Lung microvascular endothelial cell (primary cell): ENCODE measurements around the gene RNF38. TPM values are rescaled to one million over a fixed set of nuclear protein-coding genes. Genes with fewer than 3 reads are reported as not detected.
"Not testable (repeated sequence)": the region's sequence is repeated elsewhere in the genome, so short reads cannot be mapped to it uniquely, and the experiment has no call there.

Experiments
- DNase-seq, 2 donors: peaks; one replicate each; pipeline versions ENCODE4 v3.0.0 to v3.0.0-alpha.2; 2010; ENCODE audit warnings: low read depth in 2 of 2
- total RNA-seq: library from RNA; depleted of rRNA; stranded (reverse); fragments of >200 nt; gene quantifications from 2 replicates; pipeline ENCODE4 v1.2.1, GENCODE V29; 2014

Gene RNF38
- total RNA-seq, 1 donor from 2014 or later: 21.0 TPM

- DNase-seq: peak; percentile 68 to 83
Measured at GRCh38 chr9:36407122-36407723, 7.2 kb upstream of the RNF38 start.

DNA sequence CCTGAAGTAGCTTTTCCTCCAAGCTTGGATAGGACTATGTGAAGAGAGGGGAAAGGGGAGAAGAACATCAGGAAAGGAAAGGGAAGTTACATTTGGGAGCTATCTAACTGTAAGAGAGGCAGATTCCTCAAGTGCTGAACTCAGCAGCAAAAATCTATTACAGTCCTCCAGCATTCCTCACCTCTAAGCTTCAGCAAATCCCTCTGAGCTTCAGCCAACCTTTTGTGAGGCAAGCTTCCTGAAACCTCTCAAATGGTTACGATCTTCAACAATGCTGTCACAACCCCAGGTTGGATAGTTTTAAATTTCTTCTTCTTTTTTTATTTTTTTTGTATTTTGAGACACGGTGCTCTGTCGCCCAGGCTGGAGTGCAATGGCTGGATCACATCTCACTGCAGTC, 2.5 kb upstream of the RNF38 start:
- DNase-seq: peak in 1 of 2 donors; percentile 33

GRCh38 chr9:36401897-36402480, 1.9 kb upstream of the RNF38 start:
- DNase-seq: no peak

- DNase-seq: peak; percentile 81 to 89
Measured at GRCh38 chr9:36401164-36401740, 1.2 kb upstream of the RNF38 start.

DNA sequence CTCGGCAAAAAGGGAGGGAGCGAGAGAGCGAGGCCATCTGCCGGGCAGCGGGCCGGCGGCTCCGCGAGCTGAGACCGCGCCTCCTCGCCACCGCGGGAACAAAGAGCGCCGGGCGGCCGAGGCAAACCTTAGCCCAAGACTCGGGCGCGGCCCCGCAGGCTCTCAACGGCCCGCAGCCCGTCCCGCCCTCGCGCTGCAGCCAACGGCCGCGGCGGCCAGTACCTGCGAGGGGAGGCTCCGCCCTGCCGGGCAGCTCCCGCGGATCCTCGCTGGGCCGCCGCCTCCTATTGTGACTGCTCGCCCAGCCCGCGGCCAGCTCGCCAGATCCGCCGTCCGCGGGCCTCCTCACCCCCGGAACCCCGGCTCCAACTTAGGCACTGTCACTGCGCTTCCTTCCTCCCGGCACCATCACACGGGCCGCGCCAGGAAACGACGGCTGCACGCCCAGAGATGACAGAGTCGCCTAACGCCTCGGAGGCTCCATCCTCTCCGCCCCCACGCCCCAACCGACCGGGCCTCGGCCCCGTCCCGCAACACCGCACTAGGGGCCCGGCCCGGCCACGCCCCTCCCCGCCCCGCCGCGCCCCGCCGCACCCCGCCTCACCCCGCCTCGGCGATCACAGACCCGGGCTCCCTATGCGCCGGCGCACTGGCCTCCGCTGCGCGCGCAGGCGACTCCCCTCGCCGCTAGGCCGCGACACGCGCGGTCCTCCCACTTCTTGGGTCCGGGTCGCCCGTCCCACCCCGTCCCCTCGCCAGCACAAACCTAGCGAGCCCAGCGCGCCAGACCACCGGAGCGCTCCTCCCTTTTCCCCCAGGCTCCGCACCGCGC, 479 bp upstream of the RNF38 start:
- DNase-seq: peak; percentile 87 to 92

DNA sequence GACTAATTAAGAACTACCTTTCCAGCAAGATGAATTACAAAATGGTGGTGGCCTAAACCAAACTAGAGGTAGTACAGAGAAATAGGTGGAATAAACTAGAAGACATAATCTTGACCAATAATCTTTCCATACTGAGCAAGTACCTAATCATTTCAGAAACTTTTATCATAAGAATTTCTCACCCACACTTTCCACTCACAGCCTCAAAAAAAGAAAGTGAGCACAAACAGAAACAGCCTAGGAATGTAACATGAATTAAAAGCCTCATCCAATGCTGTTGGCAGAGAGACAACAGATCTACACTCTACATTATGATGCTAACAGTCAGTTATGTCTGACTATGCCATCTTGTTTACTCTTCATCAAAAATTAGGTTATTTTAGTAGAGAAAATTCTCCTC, 1.3 kb downstream of the RNF38 start:
- peak; percentile 3 to 15 for DNase-seq

DNA sequence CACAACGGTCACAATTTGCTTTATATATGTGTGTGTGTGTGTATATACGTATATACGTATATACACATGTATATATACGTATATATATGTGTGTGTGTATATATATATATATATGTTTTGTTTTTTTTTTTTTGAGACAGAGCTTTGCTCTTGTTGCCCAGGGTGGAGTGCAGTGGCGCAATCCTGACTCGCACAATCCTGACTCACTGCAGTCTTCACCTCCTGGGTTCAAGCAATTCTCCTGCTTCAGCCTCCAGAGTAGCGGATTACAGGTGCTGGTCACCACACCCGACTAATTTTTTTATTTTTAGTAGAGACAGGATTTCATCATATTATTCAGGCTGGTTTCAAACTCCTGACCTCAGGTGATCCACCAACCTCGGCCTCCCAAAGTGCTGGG, 3.1 kb downstream of the RNF38 start:
- DNase-seq: no peak

- DNase-seq: no peak
Measured at GRCh38 chr9:36392489-36392888, 7.6 kb downstream of the RNF38 start.

- DNase-seq: no peak
Measured at GRCh38 chr9:36389590-36389989, 10.5 kb downstream of the RNF38 start.

DNA sequence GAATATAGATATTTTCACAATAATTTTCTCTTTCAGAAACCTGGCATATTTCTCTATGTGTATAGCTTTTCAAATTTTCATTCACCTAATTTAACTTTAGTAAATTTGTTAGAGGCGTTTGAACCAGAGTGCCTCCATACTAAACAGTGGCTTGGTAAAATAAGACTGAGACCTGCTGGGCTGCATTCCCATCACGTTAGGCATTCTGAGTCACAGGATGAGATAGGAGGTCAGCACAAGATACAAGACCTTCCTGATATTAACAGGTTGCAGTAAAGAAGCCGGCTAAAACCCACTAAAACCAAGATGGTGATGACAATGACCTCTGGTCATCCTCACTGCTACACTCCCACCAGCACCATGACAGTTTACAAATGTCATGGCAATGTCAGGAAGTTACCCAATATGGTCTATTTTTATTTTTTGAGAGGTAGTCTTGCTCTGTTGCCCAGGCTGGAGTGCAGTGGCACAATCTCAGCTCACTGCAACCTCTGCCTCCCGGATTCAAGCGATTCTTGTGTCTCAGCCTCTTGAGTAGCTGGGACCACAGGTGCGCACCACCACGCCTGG, 13.6 kb downstream of the RNF38 start:
- not testable (repeated sequence) for DNase-seq

DNA sequence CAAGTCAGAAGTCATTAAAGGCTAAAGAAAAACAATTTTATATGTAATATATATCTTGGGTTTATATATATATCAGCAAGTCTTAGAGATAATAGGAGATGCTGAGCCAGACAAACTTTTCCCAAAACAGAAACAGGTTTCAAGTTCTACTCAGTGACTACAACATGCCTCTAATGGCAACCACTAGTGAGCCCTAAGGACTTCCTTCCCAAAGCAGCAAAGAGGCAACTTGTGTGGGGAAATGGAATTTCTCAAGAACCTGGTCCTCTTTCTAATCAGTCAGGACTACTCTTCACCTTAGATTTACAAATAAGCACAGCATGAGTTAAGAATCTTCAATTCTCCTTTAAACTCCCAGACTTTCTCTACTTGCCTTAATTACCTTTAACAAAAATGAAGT, 17.6 kb downstream of the RNF38 start:
- no peak for DNase-seq

DNA sequence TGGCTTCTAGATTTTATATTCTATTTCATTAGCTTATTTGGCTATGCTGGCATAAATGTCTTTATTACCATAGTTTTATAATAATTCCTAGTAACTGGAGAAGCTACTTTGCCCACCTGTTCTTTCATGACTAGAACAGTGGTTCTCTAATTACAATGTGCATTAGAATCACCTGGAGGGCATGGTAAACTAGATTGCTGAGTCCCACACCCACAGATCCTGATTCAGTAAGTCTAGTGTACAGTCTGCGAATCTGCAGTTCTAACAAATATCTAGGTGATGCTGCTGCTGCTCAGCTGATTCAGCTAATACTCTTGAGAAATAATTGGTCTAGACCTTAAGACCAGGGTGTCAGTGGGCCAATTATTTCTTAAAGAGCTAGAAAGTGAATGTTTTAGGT, 35.5 kb downstream of the RNF38 start:
- DNase-seq: no peak

DNA sequence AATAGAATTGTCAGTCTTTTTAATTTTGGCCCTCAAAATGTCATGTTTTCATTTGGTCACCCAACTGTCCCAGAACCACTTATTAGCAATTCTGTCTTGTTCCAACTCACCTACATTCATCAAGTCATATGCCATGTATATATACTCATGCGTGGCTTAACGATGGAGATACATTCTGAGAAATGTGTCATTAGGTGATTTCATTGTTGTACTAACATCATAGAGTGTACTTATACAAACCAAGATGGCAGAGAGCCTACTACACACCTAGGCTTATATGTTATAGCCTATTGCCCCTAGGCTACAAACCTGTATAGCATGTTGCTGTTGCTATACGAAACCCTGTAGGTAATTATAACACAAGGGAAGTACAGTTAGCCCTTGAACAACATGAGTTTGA, 36.6 kb downstream of the RNF38 start:
- DNase-seq: no peak

DNA sequence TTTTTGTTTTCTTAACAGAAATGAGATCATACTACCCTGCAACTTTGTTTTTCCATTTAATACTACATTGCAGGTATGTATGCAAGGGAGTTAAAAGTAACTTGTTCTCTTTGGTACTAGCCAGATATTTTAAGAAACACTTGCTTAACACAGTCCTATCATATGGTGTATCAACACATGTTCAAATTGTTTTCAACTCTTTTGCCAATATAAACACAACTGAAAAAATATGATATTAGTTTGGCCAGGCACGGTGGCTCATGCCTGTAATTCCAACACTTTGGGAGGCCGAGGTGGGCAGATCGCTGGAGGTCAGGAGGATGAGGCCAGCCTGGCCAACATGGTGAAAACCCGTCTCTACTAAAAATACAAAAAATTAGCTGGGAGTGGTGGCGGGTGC, 41.6 kb downstream of the RNF38 start:
- peak in 1 of 2 donors; percentile 76 for DNase-seq

- DNase-seq: no peak
Measured at GRCh38 chr9:36357639-36358038, 42.4 kb downstream of the RNF38 start.

- DNase-seq: no peak
Measured at GRCh38 chr9:36346569-36346968, 53.5 kb downstream of the RNF38 start.

GRCh38 chr9:36345103-36345846, 54.8 kb downstream of the RNF38 start:
- DNase-seq: peak in 1 of 2 donors; percentile 79

DNA sequence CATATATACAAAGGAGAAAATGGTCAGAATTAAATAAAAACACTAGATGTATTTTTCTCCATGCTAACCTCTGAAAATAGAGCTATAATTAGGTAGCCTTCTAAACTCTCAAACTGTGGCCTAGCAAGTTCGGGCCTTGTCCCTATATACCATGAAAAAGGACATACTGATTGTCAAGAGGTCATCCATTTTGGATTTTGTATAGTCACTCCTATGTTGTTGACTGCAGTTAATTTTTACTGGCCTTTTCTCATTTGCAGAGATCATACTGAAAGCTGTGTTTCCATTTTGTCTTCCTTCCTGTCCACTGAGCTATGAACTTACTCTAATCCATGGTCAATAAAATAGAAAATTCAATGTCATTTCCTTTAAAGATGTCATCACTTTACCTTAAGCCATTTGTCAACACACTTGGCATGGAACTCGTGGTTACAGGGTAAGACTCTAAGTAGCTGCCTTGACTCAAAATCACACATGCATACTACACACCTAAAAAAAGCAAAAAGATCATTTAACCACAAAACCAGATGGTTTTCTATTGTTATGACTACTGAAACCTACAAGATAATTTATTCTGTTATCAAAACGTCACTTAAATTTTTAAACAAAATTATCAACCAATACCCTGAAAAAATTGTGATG, 58.0 kb downstream of the RNF38 start:
- peak; percentile 21 to 39 for DNase-seq

DNA sequence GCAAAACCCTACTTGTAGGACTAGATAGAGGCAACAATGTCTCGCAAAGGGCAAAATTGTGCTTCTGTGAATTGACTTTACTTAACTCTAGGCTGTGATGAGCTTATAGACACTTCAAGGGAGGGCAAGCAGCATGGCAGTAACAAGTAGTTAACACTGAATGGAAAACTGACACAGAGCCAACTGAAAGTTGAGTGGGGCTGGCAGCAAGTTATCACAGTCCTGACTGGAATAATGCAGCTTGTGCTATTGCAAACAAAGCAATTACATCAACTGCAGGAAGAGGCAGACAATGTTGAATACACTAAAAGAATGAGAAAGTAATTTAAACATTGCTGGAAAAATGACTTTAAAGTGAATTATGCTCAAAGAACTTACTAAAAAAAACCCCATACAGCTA, 62.2 kb downstream of the RNF38 start:
- DNase-seq: peak in 1 of 2 donors; percentile 93

DNA sequence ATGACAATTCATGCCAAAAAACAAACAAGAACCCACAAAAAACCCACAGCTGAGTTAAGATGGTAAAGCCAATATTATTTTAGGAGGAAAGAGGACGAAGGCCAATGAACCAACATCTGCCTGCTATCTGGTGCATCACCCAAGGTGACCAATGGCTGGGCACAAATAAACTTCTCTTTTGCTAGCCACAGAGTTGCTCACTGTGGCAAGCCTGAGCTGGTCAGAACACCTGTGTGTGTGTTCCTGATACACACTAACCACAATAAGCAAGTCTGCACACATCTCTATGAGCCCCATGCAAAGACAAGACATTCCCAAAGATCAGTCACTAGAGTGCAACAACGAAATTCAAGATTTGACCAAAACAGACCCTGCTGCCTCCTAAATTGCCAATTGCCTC, 63.1 kb downstream of the RNF38 start:
- no peak for DNase-seq
